Astrocyte (in vitro differentiated cells and primary cell): Measurements from ENCODE around the gene RASSF3. TPM values are rescaled to one million over a fixed set of nuclear protein-coding genes. Genes with fewer than 3 reads are reported as not detected.
"Not testable (repeated sequence)": the region's sequence is repeated elsewhere in the genome, so short reads cannot be mapped to it uniquely, and the experiment has no call there.

Source experiments
- DNase-seq: peaks from one replicate; pipeline ENCODE4 v3.0.0-alpha.2; 2010; ENCODE audit warnings: low read depth
- FAIRE-seq: peaks from 2 replicates; lab custom pipeline; 2011; peaks lifted over from hg19 to GRCh38; lab: Jason Lieb, UNC
- H2AFZ ChIP-seq: 2 replicates; pipeline ENCODE4 v1.6.0; 2012; ENCODE audit warnings: low read depth, low read length, inconsistent platforms
- H3K27ac ChIP-seq: 2 replicates; pipeline ENCODE4 v1.5.1; 2011; ENCODE audit warnings: low read depth, low read length, inconsistent platforms
- H3K27me3 ChIP-seq: 2 replicates; pipeline ENCODE4 v1.6.0; 2011; ENCODE audit warnings: low read length, inconsistent platforms; ENCODE audit not compliant: insufficient read depth
- H3K36me3 ChIP-seq: 2 replicates; pipeline ENCODE4 v1.5.1; 2011; ENCODE audit warnings: low read length, inconsistent platforms; ENCODE audit not compliant: insufficient read depth
- H3K4me1 ChIP-seq: 2 replicates; pipeline ENCODE4 v1.5.1; 2011; ENCODE audit warnings: low read length, inconsistent platforms; ENCODE audit not compliant: insufficient read depth
- H3K4me2 ChIP-seq: 2 replicates; pipeline ENCODE4 v1.6.0; 2012; ENCODE audit warnings: low read length, inconsistent platforms
- H3K4me3 ChIP-seq: 2 replicates; pipeline ENCODE4 v1.5.1; 2011; ENCODE audit warnings: low read depth, mild to moderate bottlenecking, low read length, inconsistent platforms; ENCODE audit not compliant: insufficient read depth
- H3K79me2 ChIP-seq: 2 replicates; pipeline ENCODE4 v1.6.0; 2012; ENCODE audit warnings: mild to moderate bottlenecking, low read length, inconsistent platforms; ENCODE audit not compliant: insufficient read depth
- H3K9ac ChIP-seq: 2 replicates; pipeline ENCODE4 v1.6.0; 2012; ENCODE audit warnings: mild to moderate bottlenecking, low read length, inconsistent platforms
- H3K9me3 ChIP-seq: 2 replicates; pipeline ENCODE4 v1.5.1; 2012; ENCODE audit warnings: low read depth, mild to moderate bottlenecking, low read length, inconsistent platforms; ENCODE audit not compliant: insufficient read depth
- H4K20me1 ChIP-seq: 2 replicates; pipeline ENCODE4 v1.6.0; 2012; ENCODE audit warnings: low read length, inconsistent platforms; ENCODE audit not compliant: insufficient read depth
- H3K27ac Mint-ChIP-seq: one replicate; pipeline ENCODE4 v1.8.0; 2021; ENCODE audit warnings: mild to moderate bottlenecking, mixed read lengths; ENCODE audit not compliant: unreplicated experiment
- H3K27me3 Mint-ChIP-seq: one replicate; pipeline ENCODE4 v1.8.0; 2021; ENCODE audit warnings: low read depth, mixed read lengths; ENCODE audit not compliant: unreplicated experiment
- H3K36me3 Mint-ChIP-seq: one replicate; pipeline ENCODE4 v1.8.0; 2021; ENCODE audit warnings: low read depth, mixed read lengths; ENCODE audit not compliant: unreplicated experiment
- H3K4me1 Mint-ChIP-seq: one replicate; pipeline ENCODE4 v1.8.0; 2021; ENCODE audit warnings: low read depth, mixed read lengths; ENCODE audit not compliant: unreplicated experiment
- H3K4me3 Mint-ChIP-seq: one replicate; pipeline ENCODE4 v1.8.0; 2021; ENCODE audit warnings: mild to moderate bottlenecking, moderate library complexity, mixed read lengths; ENCODE audit not compliant: unreplicated experiment
- H3K9me3 Mint-ChIP-seq: one replicate; pipeline ENCODE4 v1.8.0; 2021; ENCODE audit warnings: mild to moderate bottlenecking, mixed read lengths; ENCODE audit not compliant: unreplicated experiment
- EZH2 ChIP-seq: IDR thresholded peaks from 2 replicates; pipeline ENCODE4 v1.6.1; 2012; ENCODE audit warnings: mild to moderate bottlenecking, low read length, inconsistent platforms; ENCODE audit not compliant: insufficient read depth
- total RNA-seq: library from RNA; stranded (reverse); gene quantifications from 2 replicates; pipeline ENCODE4 v1.2.1, GENCODE V29; 2021
- TF ChIP-seq, protein P1 (sequence below): IDR thresholded peaks from 2 replicates; pipeline ENCODE4 v1.5.1; 2011; ENCODE audit warnings: low read depth, mild to moderate bottlenecking, inconsistent platforms, low read length, moderate library complexity; ENCODE audit not compliant: insufficient read depth

RASSF3 gene
- total RNA-seq, 1 donor from 2014 or later = 18.3 TPM

DNA sequence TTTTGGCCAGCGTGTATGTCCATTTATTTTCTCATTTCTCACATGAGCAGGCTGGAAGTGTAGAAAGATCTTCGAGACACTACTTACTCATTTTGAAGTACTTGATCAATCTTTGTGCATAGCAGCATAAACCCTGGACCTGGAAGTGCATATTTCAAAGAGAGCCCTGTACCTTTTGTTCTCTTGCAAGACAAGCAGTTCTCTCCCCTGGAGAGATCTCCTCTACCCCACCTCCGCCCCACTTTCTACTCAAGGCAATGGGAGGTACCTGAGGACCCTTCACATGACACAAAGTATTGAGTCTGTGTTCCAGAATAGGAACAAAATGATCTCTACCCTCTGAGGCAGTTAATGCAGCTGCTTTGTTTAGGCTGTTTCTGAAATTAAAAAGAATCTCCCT lies 27.4 kb upstream of the RASSF3 start:
- Mint-ChIP-seq H3K36me3 (no peaks in the 10 kb centered on the region), H3K4me3 (no peak overlapping the region), H3K27ac (no peak overlapping the region), H3K9me3 (no peaks in the 10 kb centered on the region), H3K4me1 (no peaks in the 10 kb centered on the region), H3K27me3 (peaks cover 19% of the 10 kb centered on the region)
- Histone ChIP-seq H3K27me3 (peaks cover 15% of the 10 kb centered on the region), H3K27ac (no peak overlapping the region), H3K79me2 (no peaks in the 10 kb centered on the region), H3K4me1 (no peaks in the 10 kb centered on the region), H3K4me2 (no peak overlapping the region), H2AFZ (no peak overlapping the region), H3K9ac (no peak overlapping the region), H3K36me3 (no peaks in the 10 kb centered on the region), H4K20me1 (no peaks in the 10 kb centered on the region), H3K4me3 (no peak overlapping the region), H3K9me3 (no peaks in the 10 kb centered on the region)
- FAIRE-seq (no peak), DNase-seq (no peak)
- no peak for TF ChIP-seq EZH2
- TF ChIP-seq, protein P1, sequence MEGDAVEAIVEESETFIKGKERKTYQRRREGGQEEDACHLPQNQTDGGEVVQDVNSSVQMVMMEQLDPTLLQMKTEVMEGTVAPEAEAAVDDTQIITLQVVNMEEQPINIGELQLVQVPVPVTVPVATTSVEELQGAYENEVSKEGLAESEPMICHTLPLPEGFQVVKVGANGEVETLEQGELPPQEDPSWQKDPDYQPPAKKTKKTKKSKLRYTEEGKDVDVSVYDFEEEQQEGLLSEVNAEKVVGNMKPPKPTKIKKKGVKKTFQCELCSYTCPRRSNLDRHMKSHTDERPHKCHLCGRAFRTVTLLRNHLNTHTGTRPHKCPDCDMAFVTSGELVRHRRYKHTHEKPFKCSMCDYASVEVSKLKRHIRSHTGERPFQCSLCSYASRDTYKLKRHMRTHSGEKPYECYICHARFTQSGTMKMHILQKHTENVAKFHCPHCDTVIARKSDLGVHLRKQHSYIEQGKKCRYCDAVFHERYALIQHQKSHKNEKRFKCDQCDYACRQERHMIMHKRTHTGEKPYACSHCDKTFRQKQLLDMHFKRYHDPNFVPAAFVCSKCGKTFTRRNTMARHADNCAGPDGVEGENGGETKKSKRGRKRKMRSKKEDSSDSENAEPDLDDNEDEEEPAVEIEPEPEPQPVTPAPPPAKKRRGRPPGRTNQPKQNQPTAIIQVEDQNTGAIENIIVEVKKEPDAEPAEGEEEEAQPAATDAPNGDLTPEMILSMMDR = no peak

DNA sequence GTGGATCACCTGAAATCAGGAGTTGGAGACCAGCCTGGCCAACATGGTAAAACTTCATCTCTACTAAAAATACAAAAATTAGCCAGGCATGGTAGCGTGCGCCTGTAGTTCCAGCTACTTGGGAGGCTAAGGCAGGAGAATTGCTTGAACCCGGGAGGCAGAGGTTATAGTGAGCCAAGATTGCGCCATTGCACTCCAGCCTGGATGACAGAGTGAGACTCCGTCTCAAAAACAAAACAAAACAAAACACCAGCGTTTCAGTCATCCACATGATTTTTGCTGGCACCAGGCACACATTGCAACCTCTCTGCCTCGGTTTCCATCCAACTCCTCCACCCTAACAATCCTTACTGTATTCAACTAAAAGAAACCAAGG lies 26.9 kb upstream of the RASSF3 start:
- not testable (repeated sequence) for H3K27ac ChIP-seq, H3K4me1 Mint-ChIP-seq, H3K9me3 Mint-ChIP-seq, H3K9ac ChIP-seq, DNase-seq, H3K9me3 ChIP-seq, H3K4me2 ChIP-seq, H3K36me3 Mint-ChIP-seq, H3K79me2 ChIP-seq, H3K27ac Mint-ChIP-seq, H3K4me3 Mint-ChIP-seq, FAIRE-seq, H3K4me3 ChIP-seq, H3K36me3 ChIP-seq, H4K20me1 ChIP-seq, H3K4me1 ChIP-seq, H2AFZ ChIP-seq
- peaks cover 15% of the 10 kb centered on the region for H3K27me3 ChIP-seq
- H3K27me3 Mint-ChIP-seq = peaks cover 19% of the 10 kb centered on the region

DNA sequence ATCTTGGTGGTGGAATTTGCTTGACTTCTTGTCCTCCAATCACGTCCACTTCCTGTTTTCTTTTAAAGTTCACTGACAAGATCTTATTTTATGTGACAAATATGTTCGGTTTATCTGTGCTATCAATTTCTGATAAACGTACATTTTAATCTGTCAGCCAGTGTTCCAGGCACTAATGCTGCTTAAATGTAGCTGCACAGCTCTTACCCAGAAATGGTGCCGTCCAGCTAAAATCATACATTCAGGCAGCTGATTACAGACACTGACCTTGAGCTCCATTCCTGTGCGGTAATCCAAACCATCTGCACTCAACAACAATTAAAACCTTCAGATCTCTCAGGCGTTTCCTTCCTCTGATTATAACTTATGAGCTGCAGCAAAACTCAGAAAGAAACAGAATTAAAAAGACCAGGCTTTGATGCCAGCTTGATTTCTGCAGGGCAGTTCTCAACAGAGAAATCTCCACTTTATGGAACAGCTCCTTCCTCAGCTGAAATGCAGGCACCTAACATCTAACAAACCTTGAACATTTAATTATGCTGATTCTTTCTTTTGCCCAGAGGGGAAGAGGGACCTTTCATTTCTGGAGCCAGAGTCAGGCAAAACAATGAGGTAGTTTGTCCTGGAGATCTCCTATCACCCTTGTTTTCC lies 26.4 kb upstream of the RASSF3 start:
- no peak overlapping the region for H3K27ac Mint-ChIP-seq
- no peak overlapping the region for H3K27ac ChIP-seq
- FAIRE-seq (no peak), DNase-seq (no peak)
- no peaks in the 10 kb centered on the region for H3K4me1 Mint-ChIP-seq
- H3K9me3 Mint-ChIP-seq = no peaks in the 10 kb centered on the region
- H2AFZ ChIP-seq = no peak overlapping the region
- no peak overlapping the region for H3K9ac ChIP-seq
- H3K27me3 ChIP-seq = peaks cover 15% of the 10 kb centered on the region
- H3K36me3 ChIP-seq = no peaks in the 10 kb centered on the region
- no peaks in the 10 kb centered on the region for H3K36me3 Mint-ChIP-seq
- no peak overlapping the region for H3K4me2 ChIP-seq
- TF ChIP-seq EZH2 = no peak
- TF ChIP-seq, protein P1 = no peak
- H3K27me3 Mint-ChIP-seq = peaks cover 19% of the 10 kb centered on the region
- H3K4me1 ChIP-seq = no peaks in the 10 kb centered on the region
- no peaks in the 10 kb centered on the region for H4K20me1 ChIP-seq
- no peak overlapping the region for H3K4me3 ChIP-seq
- no peaks in the 10 kb centered on the region for H3K79me2 ChIP-seq
- no peak overlapping the region for H3K4me3 Mint-ChIP-seq
- H3K9me3 ChIP-seq = no peaks in the 10 kb centered on the region
